Measurements from ENCODE around the gene RPL22. TPM values are rescaled to one million over a fixed set of nuclear protein-coding genes. Genes with fewer than 3 reads are reported as not detected.

Gene RPL22
- total RNA-seq, 1 experiment from 2014 or later, result 158 TPM

Other genes starting within 250 kb of the RPL22 start
- gene NPHP4, start 207.2 kb downstream of the RPL22 start, total RNA-seq (2014; rRNA removed; shearing (Covaris generic)), result 3.9 and 5.3 TPM in 2 replicates
- gene KCNAB2, start 153.7 kb downstream of the RPL22 start, total RNA-seq (2014; rRNA removed; shearing (Covaris generic)), result 8.3 and 12.7 TPM in 2 replicates
- gene CHD5, start 19.3 kb downstream of the RPL22 start, total RNA-seq (2014; rRNA removed; shearing (Covaris generic)), result 0.27 and 0.29 TPM in 2 replicates
- 6.2 and 11.7 TPM in 2 replicates for gene RNF207, start 6.5 kb upstream of the RPL22 start, total RNA-seq (2014; rRNA removed; shearing (Covaris generic))
- gene ICMT, start 36.4 kb upstream of the RPL22 start, total RNA-seq (2014; rRNA removed; shearing (Covaris generic)), result 88.7 and 106 TPM in 2 replicates
- not detected in 2 replicates for gene HES3, start 44.6 kb upstream of the RPL22 start, total RNA-seq (2014; rRNA removed; shearing (Covaris generic))
- 3.0 and 6.3 TPM in 2 replicates for gene GPR153, start 61.5 kb upstream of the RPL22 start, total RNA-seq (2014; rRNA removed; shearing (Covaris generic))
- gene ACOT7, start 194.2 kb upstream of the RPL22 start, total RNA-seq (2014; rRNA removed; shearing (Covaris generic)), result 41.9 and 45.1 TPM in 2 replicates
- gene HES2, start 220.3 kb upstream of the RPL22 start, total RNA-seq (2014; rRNA removed; shearing (Covaris generic)), result 0.27 TPM in 1 of 2 replicates, not detected in the other
- not detected in 2 replicates for gene ESPN, start 225.2 kb upstream of the RPL22 start, total RNA-seq (2014; rRNA removed; shearing (Covaris generic))